Right atrium auricular region (tissue), 2 donors: ENCODE measurements around the gene NUP188. TPM values are rescaled to one million over a fixed set of nuclear protein-coding genes. Genes with fewer than 3 reads are reported as not detected.

Experiments
- DNase-seq: peaks from one replicate; pipeline ENCODE4 v3.0.0-alpha.2; 2019; ENCODE audit warnings: low spot score
- H3K27ac ChIP-seq, 2 donors: fragments of 200-600 bp; sonication (generic); 1 replicate in 1 of 2; 2 replicates in 1 of 2; pipeline ENCODE4 v1.5.1; 2016 to 2019
- H3K27me3 ChIP-seq, 2 donors: fragments of 200-600 bp; sonication (generic); one replicate each; pipeline versions ENCODE4 v1.5.1 to v1.6.0; 2017 to 2019
- H3K36me3 ChIP-seq: fragments of 200-600 bp; sonication (generic); one replicate; pipeline ENCODE4 v1.5.1; 2016
- H3K4me1 ChIP-seq, 2 donors: fragments of 200-600 bp; sonication (generic); one replicate each; pipeline versions ENCODE4 v1.5.1 to v1.6.0; 2017 to 2019
- H3K4me3 ChIP-seq, 2 donors: fragments of 200-600 bp; sonication (generic); 1 replicate in 1 of 2; 2 replicates in 1 of 2; pipeline ENCODE4 v1.5.1; 2017 to 2019; ENCODE audit warnings: mild to moderate bottlenecking in 1 of 2, moderate library complexity in 1 of 2
- H3K9me3 ChIP-seq, 2 donors: fragments of 200-600 bp; sonication (generic); one replicate each; pipeline ENCODE4 v1.5.1; 2019
- total RNA-seq, 2 donors: library from RNA; depleted of rRNA; stranded (reverse); fragments of >200 nt; gene quantifications; one replicate each; pipeline ENCODE4 v1.1.0, GENCODE V29; 2016
- TF ChIP-seq, protein P1 (sequence below), 2 donors: fragments of 200-600 bp; sonication (generic); IDR thresholded peaks; one replicate each; pipeline ENCODE4 v1.5.1; 2019; ENCODE audit warnings: antibody characterized with exemption in 2 of 2

NUP188 gene
- total RNA-seq, 2 donors from 2014 or later, result 23.5 to 26.8 TPM

- Histone ChIP-seq H3K27ac (no peak overlapping the region), H3K9me3 (no peaks in the 10 kb centered on the region), H3K4me3 (no peak overlapping the region), H3K4me1 (no peaks in the 10 kb centered on the region), H3K27me3 (no peaks in the 10 kb centered on the region), H3K36me3 (peaks cover 47% of the 10 kb centered on the region)
- DNase-seq, result no peak
- TF ChIP-seq, protein P1, sequence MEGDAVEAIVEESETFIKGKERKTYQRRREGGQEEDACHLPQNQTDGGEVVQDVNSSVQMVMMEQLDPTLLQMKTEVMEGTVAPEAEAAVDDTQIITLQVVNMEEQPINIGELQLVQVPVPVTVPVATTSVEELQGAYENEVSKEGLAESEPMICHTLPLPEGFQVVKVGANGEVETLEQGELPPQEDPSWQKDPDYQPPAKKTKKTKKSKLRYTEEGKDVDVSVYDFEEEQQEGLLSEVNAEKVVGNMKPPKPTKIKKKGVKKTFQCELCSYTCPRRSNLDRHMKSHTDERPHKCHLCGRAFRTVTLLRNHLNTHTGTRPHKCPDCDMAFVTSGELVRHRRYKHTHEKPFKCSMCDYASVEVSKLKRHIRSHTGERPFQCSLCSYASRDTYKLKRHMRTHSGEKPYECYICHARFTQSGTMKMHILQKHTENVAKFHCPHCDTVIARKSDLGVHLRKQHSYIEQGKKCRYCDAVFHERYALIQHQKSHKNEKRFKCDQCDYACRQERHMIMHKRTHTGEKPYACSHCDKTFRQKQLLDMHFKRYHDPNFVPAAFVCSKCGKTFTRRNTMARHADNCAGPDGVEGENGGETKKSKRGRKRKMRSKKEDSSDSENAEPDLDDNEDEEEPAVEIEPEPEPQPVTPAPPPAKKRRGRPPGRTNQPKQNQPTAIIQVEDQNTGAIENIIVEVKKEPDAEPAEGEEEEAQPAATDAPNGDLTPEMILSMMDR (IDR thresholded peaks at IDR 0.05), result no peak
These were observed 106.8 kb downstream of the NUP188 start for GRCh38 chr9:129054163-129054851.

Other genes with a start within 250 kb of the NUP188 start
- 1 to 10 TPM; 4.5 to 8.6 TPM for gene PKN3, start 245.2 kb upstream of the NUP188 start, total RNA-seq
- gene ZDHHC12, start 223.6 kb upstream of the NUP188 start, total RNA-seq, result 10 to 100 TPM; 22.8 to 24.4 TPM
- gene ZER1, start 175.8 kb upstream of the NUP188 start, total RNA-seq, result 10 to 100 TPM; 61.6 to 72.6 TPM
- 10 to 100 TPM; 14.2 to 17.1 TPM for gene TBC1D13, start 160.4 kb upstream of the NUP188 start, total RNA-seq
- 10 to 100 TPM; 33.6 to 74.4 TPM for gene ENDOG, start 129.2 kb upstream of the NUP188 start, total RNA-seq
- gene SPOUT1, start 117.9 kb upstream of the NUP188 start, total RNA-seq, result 10 to 100 TPM in 1 of 2 donors, 1 to 10 TPM in 1; 8.5 to 11.6 TPM
- gene KYAT1, start 65.7 kb upstream of the NUP188 start, total RNA-seq, result 10 to 100 TPM; 10.1 to 15.1 TPM
- 10 to 100 TPM; 45.3 to 65.9 TPM for gene LRRC8A, start 65.6 kb upstream of the NUP188 start, total RNA-seq
- 10 to 100 TPM; 21.3 to 51.9 TPM for gene PHYHD1, start 26.7 kb upstream of the NUP188 start, total RNA-seq
- gene DOLK, start 96 bp upstream of the NUP188 start, total RNA-seq, result 10 to 100 TPM; 13.9 to 14.4 TPM
- 10 to 100 TPM; 25.6 to 41.3 TPM for gene SH3GLB2, start 80.6 kb downstream of the NUP188 start, total RNA-seq
- gene MIGA2, start 88.9 kb downstream of the NUP188 start, total RNA-seq, result 10 to 100 TPM; 34.2 to 40.2 TPM
- 1 to 10 TPM; 4.8 to 5.4 TPM for gene DOLPP1, start 133.4 kb downstream of the NUP188 start, total RNA-seq
- gene CRAT, start 163.1 kb downstream of the NUP188 start, total RNA-seq, result 10 to 100 TPM; 73.0 to 75.0 TPM
- 10 to 100 TPM; 81.3 to 89.9 TPM for gene PTPA, start 163.7 kb downstream of the NUP188 start, total RNA-seq
- 10 to 100 TPM in 1 of 2 donors, 1 to 10 TPM in 1; 5.5 to 11.6 TPM for gene IER5L, start 230.6 kb downstream of the NUP188 start, total RNA-seq